K562 (cell line): ENCODE data around the gene SACM1L. TPM values are rescaled to one million over a fixed set of nuclear protein-coding genes. Genes with fewer than 3 reads are reported as not detected.

ENCODE experiments used
- CREB3L1 ChIP-seq: fragments of 450-650 bp; IDR thresholded peaks from 2 replicates; pipeline ENCODE4 v1.6.1; 2014; ENCODE audit warnings: low read depth, mild to moderate bottlenecking, moderate library complexity, borderline replicate concordance
- MYC ChIP-seq, 2 experiments: fragments of 250-450 bp in 1 of 2; sonication (Bioruptor Pico) in 1 of 2; IDR thresholded peaks; 2 replicates each; pipeline versions ENCODE4 v1.5.1 to v1.6.1; 2012 to 2021; ENCODE audit warnings: low read depth in 2 of 2, borderline replicate concordance in 1 of 2, improper control_type of control experiment in 1 of 2, low read length in 1 of 2, mild to moderate bottlenecking in 1 of 2, moderate library complexity in 1 of 2
- NFIX ChIP-seq: fragments of 250-450 bp; sonication (Bioruptor Pico); IDR thresholded peaks from 2 replicates; pipeline ENCODE4 v1.4.0; 2020; ENCODE audit warnings: low read depth, mild to moderate bottlenecking, moderate library complexity
- NUFIP1 ChIP-seq: fragments of 450-650 bp; IDR thresholded peaks from 2 replicates; pipeline ENCODE4 v1.6.1; 2018; ENCODE audit not compliant: partially characterized antibody
- RBM14 ChIP-seq: fragments of 200-400 bp; formaldehyde crosslinking; IDR thresholded peaks from 2 replicates; pipeline ENCODE4 v1.6.1; 2018; ENCODE audit warnings: low read depth, mild to moderate bottlenecking, low read length, moderate library complexity, borderline replicate concordance; ENCODE audit not compliant: insufficient read depth
- RBM25 ChIP-seq: fragments of 200-400 bp; formaldehyde crosslinking; IDR thresholded peaks from 2 replicates; pipeline ENCODE4 v1.6.1; 2018; ENCODE audit warnings: low read length, low read depth, moderate library complexity; ENCODE audit not compliant: severe bottlenecking
- SMARCE1 ChIP-seq: fragments of 450-650 bp; IDR thresholded peaks from 2 replicates; pipeline ENCODE4 v1.7.1; 2016; ENCODE audit warnings: mild to moderate bottlenecking
- SP2 ChIP-seq: IDR thresholded peaks from 2 replicates; pipeline ENCODE4 v1.6.1; 2011; ENCODE audit warnings: mild to moderate bottlenecking, low read depth, low read length, moderate library complexity; ENCODE audit not compliant: poor library complexity, severe bottlenecking; ENCODE audit errors: extremely low read depth
- TAF1 ChIP-seq: IDR thresholded peaks from 2 replicates; pipeline ENCODE4 v1.6.1; 2011; ENCODE audit warnings: mild to moderate bottlenecking, low read length, moderate library complexity; ENCODE audit not compliant: insufficient read depth, control insufficient read depth, severe bottlenecking; ENCODE audit errors: extremely low read depth
- ZC3H11A ChIP-seq: IDR thresholded peaks from 2 replicates; pipeline ENCODE4 v1.6.1; 2012; ENCODE audit warnings: low read depth, low read length, improper control_type of control experiment
- ZFP91 ChIP-seq: sonication (generic); formaldehyde crosslinking; IDR thresholded peaks from 2 replicates; pipeline ENCODE4 v1.8.0; 2022; ENCODE audit warnings: mild to moderate bottlenecking, missing genetic modification reagents
- ZMIZ1 ChIP-seq, 2 experiments: fragments of 150-350 bp in 1 of 2; IDR thresholded peaks; 2 replicates each; pipeline ENCODE4 v1.6.1; 2012 to 2016; ENCODE audit warnings: low read depth in 2 of 2, low read length in 2 of 2, mild to moderate bottlenecking in 1 of 2, moderate library complexity in 1 of 2
- polyA plus RNA-seq, 8 experiments: library from polyadenylated mRNA; depleted of rRNA in 4 of 8; stranded (reverse) in 5 of 8; unstranded in 3 of 8; fragments of >200 nt; fragmentation: Nextera tagmentation in 2 of 8; fragmentation: Illumina TruSeq in 1 of 8; extraction: Ambion mirVana in 2 of 8; extraction: Trizol in 1 of 8; gene quantifications; 2 replicates each; pipeline versions ENCODE4 v1.2.1 to v1.2.3, GENCODE V29; 2011 to 2014; ENCODE audit warnings: inconsistent platforms in 1 of 8, missing spikeins in 1 of 8
- total RNA-seq, 7 experiments: library from RNA; depleted of rRNA in 6 of 7; stranded (reverse); fragments of >200 nt in 6 of 7; fragmentation: Illumina TruSeq in 2 of 7; extraction: Trizol in 2 of 7; gene quantifications; 2 replicates each; pipeline versions ENCODE4 v1.2.1 to v1.2.3, GENCODE V29; 2011 to 2021; ENCODE audit warnings: low replicate concordance in 1 of 7

The SACM1L gene
- total and polyA plus RNA-seq, 9 of the 15 experiments (the other 6 are each of a cell fraction or from before 2014, with no cell fraction given): 25.7 to 67.2 (median 40.3) TPM

GRCh38 chr3:45653205-45653604, 36.0 kb upstream of the SACM1L start (continued):
- no peak for TF ChIP-seq ZMIZ1 (IDR thresholded peaks at IDR 0.05; ENCODE audit: low read depth in 2 of 2, low read length in 2 of 2)
- no peak for TF ChIP-seq RBM25
- no peak for TF ChIP-seq MYC (IDR thresholded peaks at IDR 0.05; ENCODE audit: low read depth, low read length)
- no peak for TF ChIP-seq MYC (CRISPR knock-in tag; IDR thresholded peaks at IDR 0.05; ENCODE audit: borderline replicate concordance, low read depth)
- no peak for TF ChIP-seq ZFP91 (CRISPR knock-in tag)
- TF ChIP-seq ZC3H11A: no peak
- no peak for TF ChIP-seq SP2
- no peak for TF ChIP-seq RBM14
- TF ChIP-seq NUFIP1: no peak
- TF ChIP-seq NFIX (CRISPR knock-in tag): no peak
- TF ChIP-seq SMARCE1: no peak
- TF ChIP-seq TAF1: no peak
- no peak for TF ChIP-seq CREB3L1
